Measurements from ENCODE around the gene RNF220.

DNA sequence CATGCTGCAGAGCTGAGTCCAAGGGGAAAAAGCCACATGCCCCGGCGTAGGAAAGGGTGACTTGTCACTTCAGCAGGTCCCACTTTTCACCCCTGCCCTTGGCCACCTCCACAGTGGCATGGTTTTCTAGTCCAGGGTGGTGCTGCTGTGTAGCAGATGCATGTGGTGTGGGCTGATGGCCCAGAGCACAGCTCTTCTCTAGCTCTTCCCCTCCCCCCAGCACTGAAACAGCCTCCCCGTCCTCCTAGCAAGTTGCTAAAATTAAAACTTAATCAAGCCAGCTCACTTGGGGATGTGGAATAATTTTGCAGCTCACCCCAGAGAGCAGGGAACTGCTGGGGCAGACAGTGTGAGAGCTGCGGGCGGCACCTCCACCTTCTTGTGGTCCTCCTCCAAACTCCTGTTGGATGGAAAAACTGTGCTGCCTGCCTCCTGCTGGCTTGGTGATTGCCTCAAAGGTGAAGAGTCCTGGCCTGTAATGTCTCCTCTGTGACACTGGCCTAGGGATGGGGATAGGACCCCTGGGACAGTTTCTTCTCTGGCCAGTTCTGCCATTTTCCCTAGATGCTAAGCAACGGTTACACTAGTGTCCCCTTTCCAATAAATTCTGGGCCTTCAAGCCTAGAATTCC, 91.6 kb downstream of the RNF220 start:
- TF ChIP-seq, protein P1, sequence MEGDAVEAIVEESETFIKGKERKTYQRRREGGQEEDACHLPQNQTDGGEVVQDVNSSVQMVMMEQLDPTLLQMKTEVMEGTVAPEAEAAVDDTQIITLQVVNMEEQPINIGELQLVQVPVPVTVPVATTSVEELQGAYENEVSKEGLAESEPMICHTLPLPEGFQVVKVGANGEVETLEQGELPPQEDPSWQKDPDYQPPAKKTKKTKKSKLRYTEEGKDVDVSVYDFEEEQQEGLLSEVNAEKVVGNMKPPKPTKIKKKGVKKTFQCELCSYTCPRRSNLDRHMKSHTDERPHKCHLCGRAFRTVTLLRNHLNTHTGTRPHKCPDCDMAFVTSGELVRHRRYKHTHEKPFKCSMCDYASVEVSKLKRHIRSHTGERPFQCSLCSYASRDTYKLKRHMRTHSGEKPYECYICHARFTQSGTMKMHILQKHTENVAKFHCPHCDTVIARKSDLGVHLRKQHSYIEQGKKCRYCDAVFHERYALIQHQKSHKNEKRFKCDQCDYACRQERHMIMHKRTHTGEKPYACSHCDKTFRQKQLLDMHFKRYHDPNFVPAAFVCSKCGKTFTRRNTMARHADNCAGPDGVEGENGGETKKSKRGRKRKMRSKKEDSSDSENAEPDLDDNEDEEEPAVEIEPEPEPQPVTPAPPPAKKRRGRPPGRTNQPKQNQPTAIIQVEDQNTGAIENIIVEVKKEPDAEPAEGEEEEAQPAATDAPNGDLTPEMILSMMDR (IDR thresholded peaks at IDR 0.05; ENCODE audit: insufficient read depth, low read depth, low read length), result no peak
- TF ChIP-seq EZH2 (IDR thresholded peaks at IDR 0.05; ENCODE audit: insufficient read depth, low read length), result no peak

All from astrocyte (in vitro differentiated cells and primary cell).